H1 (cell line): ENCODE results near the gene DAW1. TPM values are rescaled to one million over a fixed set of nuclear protein-coding genes. Genes with fewer than 3 reads are reported as not detected.

ENCODE experiments used
- FOSL1 ChIP-seq: IDR thresholded peaks from 2 replicates; pipeline ENCODE4 v1.6.1; 2011; ENCODE audit warnings: mild to moderate bottlenecking, low read depth, low read length, moderate library complexity; ENCODE audit not compliant: insufficient read depth
- KDM4A ChIP-seq: IDR thresholded peaks from one replicate; pipeline ENCODE4 v1.7.1; 2012; ENCODE audit warnings: low read depth, mild to moderate bottlenecking, moderate library complexity, low read length, inconsistent platforms; ENCODE audit not compliant: severe bottlenecking
- RBBP5 ChIP-seq: IDR thresholded peaks from 2 replicates; pipeline ENCODE4 v1.7.1; 2012; ENCODE audit warnings: low read depth, mild to moderate bottlenecking, inconsistent platforms, low read length, moderate library complexity, borderline replicate concordance
- ZNF274 ChIP-seq: IDR thresholded peaks from 2 replicates; pipeline ENCODE4 v1.7.0; 2012; ENCODE audit warnings: low read length, borderline replicate concordance; ENCODE audit errors: extremely low read depth
- polyA plus RNA-seq, 7 experiments: library from polyadenylated mRNA; depleted of rRNA in 3 of 7; stranded (reverse) in 5 of 7; unstranded in 2 of 7; fragments of >200 nt in 5 of 7; fragments of 200-250 nt in 2 of 7; gene quantifications; 1 replicate in 5 of 7; 2 replicates in 1 of 7; 4 replicates in 1 of 7; pipeline versions ENCODE4 v1.2.1 to v1.2.3, GENCODE V29; 2011 to 2013; ENCODE audit warnings: missing spikeins in 2 of 7, mixed read lengths in 2 of 7
- total RNA-seq: library from RNA; stranded (reverse); fragmentation: NEBNext Ultra II Directional; extraction: Animal tissue kit (Norgen Biotek cat#: 25700); gene quantifications from 2 replicates; pipeline ENCODE4 v1.2.1, GENCODE V29; 2021

Gene DAW1
- total and polyA plus RNA-seq, 2 of the 8 experiments (the other 6 are each of a cell fraction or from before 2014, with no cell fraction given) = 0.44 to 1.4 TPM

- no peak for TF ChIP-seq RBBP5
- no peak for TF ChIP-seq KDM4A
- TF ChIP-seq ZNF274 = no peak
- TF ChIP-seq FOSL1 = no peak
Observed at GRCh38 chr2:227861011-227861410, 10.4 kb upstream of the DAW1 start (continued).
